ENCODE results near the gene COL25A1.

- TF ChIP-seq POLR2AphosphoS5 (IDR thresholded peaks at IDR 0.05; ENCODE audit: borderline replicate concordance, low read depth, low read length) = no peak
- no peak for TF ChIP-seq EZH2 (IDR thresholded peaks at IDR 0.05)
Measured at GRCh38 chr4:108979759-108980158, 322.7 kb downstream of the COL25A1 start.
